Fibroblast of villous mesenchyme (primary cell): ENCODE data around the gene BRD7. TPM values are rescaled to one million over a fixed set of nuclear protein-coding genes. Genes with fewer than 3 reads are reported as not detected.

ENCODE experiments used
- DNase-seq: peaks from one replicate; pipeline ENCODE4 v3.0.0-alpha.2; 2010; ENCODE audit warnings: low read depth
- H3K4me3 ChIP-seq: 2 replicates; pipeline ENCODE4 v1.5.1; 2011; ENCODE audit warnings: low read depth, mild to moderate bottlenecking, low read length
- CTCF ChIP-seq: IDR thresholded peaks from 2 replicates; pipeline ENCODE4 v1.5.1; 2012; ENCODE audit warnings: low read depth, mild to moderate bottlenecking, low read length; ENCODE audit not compliant: insufficient read depth
- total RNA-seq: library from RNA; depleted of rRNA; stranded (reverse); fragments of >200 nt; gene quantifications from 2 replicates; pipeline ENCODE4 v1.2.3, GENCODE V29; 2012

Gene BRD7
- total RNA-seq, 1 donor: 31.5 TPM

- TF ChIP-seq CTCF: no peak
- H3K4me3 ChIP-seq: no peak overlapping the region
- DNase-seq: no peak
These were observed 73.2 kb downstream of the BRD7 start for GRCh38 chr16:50295541-50296132.

- no peak for DNase-seq
- no peak for TF ChIP-seq CTCF
- H3K4me3 ChIP-seq: no peak overlapping the region
These were observed 73.8 kb downstream of the BRD7 start for GRCh38 chr16:50294955-50295354.

- no peak for DNase-seq
- TF ChIP-seq CTCF: no peak
- H3K4me3 ChIP-seq: no peak overlapping the region
These were observed 74.6 kb downstream of the BRD7 start for GRCh38 chr16:50293994-50294855.

- no peak overlapping the region for H3K4me3 ChIP-seq
- DNase-seq: no peak
- no peak for TF ChIP-seq CTCF
These were observed 75.6 kb downstream of the BRD7 start for GRCh38 chr16:50293041-50293783.

- no peak overlapping the region for H3K4me3 ChIP-seq
- no peak for TF ChIP-seq CTCF
- no peak for DNase-seq
These were observed 76.2 kb downstream of the BRD7 start for GRCh38 chr16:50292566-50292948.

- H3K4me3 ChIP-seq: no peak overlapping the region
- DNase-seq: no peak
- TF ChIP-seq CTCF: no peak
These were observed 76.8 kb downstream of the BRD7 start for GRCh38 chr16:50291719-50292565.
